AG10803 (cell line): ENCODE measurements around the gene ATP5PD.
A peak's percentile ranks its signal among the peaks of the same experiment; 100 is the strongest.

Experiments used
- DNase-seq: peaks from one replicate; pipeline ENCODE4 v3.0.0; 2010; ENCODE audit warnings: low read depth
- H3K4me3 ChIP-seq: 2 replicates; pipeline ENCODE4 v1.5.1; 2011; ENCODE audit warnings: mild to moderate bottlenecking, low read length, control low read depth
- CTCF ChIP-seq: conservative IDR thresholded peaks from 2 replicates; pipeline ENCODE4 v1.5.1; 2011; ENCODE audit warnings: mild to moderate bottlenecking, low read length, control low read depth, inconsistent platforms

Gene ATP5PD

DNA sequence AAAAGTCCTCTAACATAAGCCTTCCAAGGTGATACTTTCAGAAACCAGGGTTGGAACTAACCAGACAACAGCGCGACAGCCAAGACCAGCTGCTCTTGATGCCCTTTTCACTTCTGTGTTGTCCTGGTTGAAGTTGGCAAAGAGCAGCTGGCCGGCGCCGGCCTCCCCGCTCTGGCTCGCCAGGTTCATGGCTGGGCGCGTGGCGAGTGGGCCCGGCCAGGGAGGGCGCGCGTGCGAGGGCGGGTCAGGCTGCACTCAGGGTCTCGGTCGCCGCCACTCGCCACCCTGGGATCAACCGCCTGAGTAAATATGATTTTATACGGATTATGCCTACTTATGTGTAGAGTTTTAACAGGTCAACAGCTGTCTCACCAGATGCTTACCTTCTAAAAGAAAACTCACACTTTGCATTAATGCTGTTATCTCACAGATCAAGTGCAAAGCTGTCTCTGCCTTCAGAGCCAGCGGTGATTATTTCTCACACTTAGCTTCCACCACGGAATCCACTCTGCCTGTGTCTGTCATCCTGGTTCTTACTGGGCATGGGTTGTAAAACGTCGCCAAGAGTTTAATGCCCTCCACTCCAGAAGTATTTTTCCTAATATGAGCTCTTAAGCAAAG, 13.8 kb upstream of the ATP5PD start:
- no peak for DNase-seq
- no peak for TF ChIP-seq CTCF
- no peak overlapping the region for H3K4me3 ChIP-seq

DNA sequence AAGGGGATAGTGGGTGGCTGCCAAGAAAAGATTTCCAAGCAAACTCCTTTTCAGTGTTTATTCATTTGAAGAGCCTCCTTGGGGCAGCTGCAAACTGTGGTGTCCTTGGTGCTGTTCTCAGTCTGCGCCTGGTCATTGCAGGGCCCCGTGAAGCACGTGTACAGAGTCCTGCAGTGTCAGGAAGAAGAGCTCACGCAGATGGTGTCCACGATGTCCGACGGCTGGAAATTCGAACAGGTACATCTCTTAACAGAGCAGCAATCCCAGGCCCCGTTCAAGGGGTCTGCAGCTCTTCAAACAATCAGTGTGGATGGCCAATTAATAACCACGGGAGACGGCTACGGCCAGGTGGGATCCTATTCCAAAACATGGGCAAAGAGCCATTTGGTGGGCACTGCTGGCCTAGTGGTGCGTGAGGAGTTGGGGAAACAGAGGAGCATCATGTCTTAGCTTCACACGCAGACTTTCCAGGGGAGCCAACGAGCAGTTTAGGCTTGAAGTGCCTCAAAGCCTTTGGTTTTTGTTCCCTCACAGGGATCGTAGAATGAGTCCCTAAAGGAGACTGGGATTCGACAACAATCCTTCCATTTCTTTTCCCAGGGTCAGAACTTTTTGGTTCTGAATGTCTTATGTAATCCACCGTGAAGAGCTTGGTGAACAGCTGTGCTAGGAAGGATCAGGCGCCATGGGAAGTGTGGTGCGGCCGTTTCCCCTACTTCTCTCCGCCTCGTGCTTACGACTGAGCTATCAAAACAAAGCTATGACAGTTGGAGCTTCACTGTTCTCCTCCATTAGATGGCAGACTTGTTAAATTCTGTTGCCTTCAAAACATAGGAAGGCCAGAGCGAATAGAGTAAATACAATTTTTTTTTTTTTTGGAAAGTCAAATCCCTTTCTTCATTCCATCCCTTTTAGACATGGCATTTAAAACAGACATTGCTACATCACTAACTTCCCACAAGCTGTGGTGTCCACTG, 12.9 kb upstream of the ATP5PD start:
- TF ChIP-seq CTCF, result peak; percentile 76
- DNase-seq, result peak; percentile 87
- no peak overlapping the region for H3K4me3 ChIP-seq

GRCh38 chr17:75051941-75052340, 5.2 kb upstream of the ATP5PD start:
- DNase-seq, result no peak

DNA sequence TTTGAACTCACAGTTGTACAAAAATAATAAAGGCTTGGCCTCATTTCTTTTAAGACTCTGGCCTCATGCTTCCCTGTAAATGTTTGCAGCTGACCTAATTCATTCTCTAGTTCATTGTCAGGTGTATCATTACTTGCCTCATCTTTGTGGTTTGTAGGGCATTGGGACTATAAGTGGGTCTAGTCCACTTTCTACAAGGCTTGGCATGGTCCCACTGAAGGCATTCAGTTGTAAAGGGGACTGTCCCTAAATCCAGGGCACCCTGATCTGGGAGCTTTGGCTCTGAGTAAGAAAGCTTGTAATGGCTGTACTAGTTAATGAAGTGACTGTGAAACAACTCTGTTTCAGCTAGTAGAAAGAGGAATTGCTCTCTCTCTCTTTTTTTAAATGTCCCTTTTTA, 2.9 kb upstream of the ATP5PD start:
- no peak for DNase-seq
- no peak overlapping the region for H3K4me3 ChIP-seq
- TF ChIP-seq CTCF, result no peak

More at GRCh38 chr17:75051941-75052340, 5.2 kb upstream of the ATP5PD start:
- TF ChIP-seq CTCF, result no peak
- H3K4me3 ChIP-seq, result no peak overlapping the region

DNA sequence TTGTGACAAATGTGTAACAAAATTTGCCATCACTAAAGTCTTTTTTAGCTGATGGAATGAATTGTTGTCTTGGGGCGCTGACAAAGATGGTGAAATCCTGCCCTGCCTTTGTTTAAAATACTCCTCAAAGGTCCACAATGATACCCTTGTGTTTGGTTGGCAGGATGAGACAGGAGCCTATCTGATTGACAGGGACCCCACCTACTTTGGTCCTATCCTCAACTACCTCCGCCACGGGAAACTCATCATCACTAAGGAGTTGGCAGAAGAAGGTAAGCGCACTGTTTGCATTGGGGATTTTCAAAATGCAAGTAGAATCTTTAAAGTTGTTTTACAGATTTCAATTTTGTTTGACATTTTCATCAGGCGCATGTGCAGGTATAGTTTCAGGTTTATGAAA, 2.3 kb upstream of the ATP5PD start:
- H3K4me3 ChIP-seq, result 0 out of 2 replicates have a peak overlapping the region, but pooled peaks have one; percentile 98
- no peak for DNase-seq
- TF ChIP-seq CTCF, result no peak

- DNase-seq, result peak; percentile 72
- no peak for TF ChIP-seq CTCF
- peak overlapping the region; percentile 98 for H3K4me3 ChIP-seq
Measured at GRCh38 chr17:75048249-75048878, 1.6 kb upstream of the ATP5PD start.
